ENCODE measurements around the gene FGD6.

The FGD6 gene

GRCh38 chr12:95117178-95117599 lies 100.1 kb downstream of the FGD6 start:
- TF ChIP-seq CTCF (IDR thresholded peaks at IDR 0.05; ENCODE audit: insufficient read depth, low read length, missing control alignments): peak; percentile 35
- ChIA-PET POLR2A (no interaction called here), CTCF (interaction anchor here (0.7 to 3.8 kb wide), 55 partner anchors 9 to 467 kb away, joined by 3 to 142 read pairs (median 5); partner anchors contain the start of genes FGD6, NR2C1 and VEZT)

DNA sequence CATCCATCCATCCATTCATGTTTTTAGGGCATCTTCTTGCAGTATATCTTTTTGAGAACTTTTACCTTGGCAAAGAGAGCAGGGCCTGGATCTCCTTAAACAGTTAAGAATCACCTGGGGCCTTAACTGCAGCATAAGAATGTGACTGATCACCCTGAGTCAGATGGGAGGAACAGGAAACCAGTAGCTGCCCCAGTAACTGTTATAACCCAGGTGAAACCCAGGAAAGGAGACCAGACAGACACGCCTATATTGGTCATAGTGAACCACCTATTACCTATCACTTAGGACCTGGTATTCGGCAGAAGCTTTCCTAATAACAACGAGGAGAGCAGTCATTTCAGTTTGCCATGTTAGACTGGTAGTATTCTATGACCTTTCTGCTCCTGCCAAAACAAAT lies 100.5 kb downstream of the FGD6 start:
- no peak for TF ChIP-seq CTCF (IDR thresholded peaks at IDR 0.05; ENCODE audit: insufficient read depth, low read length, missing control alignments)
- ChIA-PET POLR2A (no interaction called here), CTCF (interaction anchor here (0.7 to 3.8 kb wide), 53 partner anchors 8 to 467 kb away, joined by 3 to 142 read pairs (median 5); partner anchors contain the start of genes FGD6, NR2C1 and VEZT)
- no peak for DNase-seq (ENCODE audit: low read depth, low spot score)
- H3K4me3 ChIP-seq (ENCODE audit: low read depth, low read length): no peak overlapping the region

More at GRCh38 chr12:95117178-95117599, 100.1 kb downstream of the FGD6 start:
- H3K4me3 ChIP-seq (ENCODE audit: low read depth, low read length): no peak overlapping the region
- DNase-seq (ENCODE audit: low read depth, low spot score): no peak

GRCh38 chr12:95116341-95116740 lies 100.9 kb downstream of the FGD6 start:
- H3K4me3 ChIP-seq (ENCODE audit: low read depth, low read length): no peak overlapping the region
- POLR2A ChIA-PET: no interaction called here

GRCh38 chr12:95115641-95116040 lies 101.6 kb downstream of the FGD6 start:
- POLR2A ChIA-PET: no interaction called here
- DNase-seq (ENCODE audit: low read depth, low spot score): no peak
- H3K4me3 ChIP-seq (ENCODE audit: low read depth, low read length): no peak overlapping the region
- CTCF ChIA-PET: interaction anchor here (0.9 to 3.8 kb wide), 6 partner anchors 97 to 419 kb away, joined by 3 to 142 read pairs (median 18); partner anchors contain the start of genes FGD6 and VEZT
- no peak for TF ChIP-seq CTCF (IDR thresholded peaks at IDR 0.05; ENCODE audit: insufficient read depth, low read length, missing control alignments)

More at GRCh38 chr12:95116341-95116740, 100.9 kb downstream of the FGD6 start:
- TF ChIP-seq CTCF (IDR thresholded peaks at IDR 0.05; ENCODE audit: insufficient read depth, low read length, missing control alignments): no peak
- CTCF ChIA-PET: interaction anchor here (0.9 to 3.8 kb wide), 39 partner anchors 8 to 423 kb away, joined by 3 to 142 read pairs (median 6); partner anchors contain the start of genes FGD6 and VEZT
- DNase-seq (ENCODE audit: low read depth, low spot score): no peak

DNA sequence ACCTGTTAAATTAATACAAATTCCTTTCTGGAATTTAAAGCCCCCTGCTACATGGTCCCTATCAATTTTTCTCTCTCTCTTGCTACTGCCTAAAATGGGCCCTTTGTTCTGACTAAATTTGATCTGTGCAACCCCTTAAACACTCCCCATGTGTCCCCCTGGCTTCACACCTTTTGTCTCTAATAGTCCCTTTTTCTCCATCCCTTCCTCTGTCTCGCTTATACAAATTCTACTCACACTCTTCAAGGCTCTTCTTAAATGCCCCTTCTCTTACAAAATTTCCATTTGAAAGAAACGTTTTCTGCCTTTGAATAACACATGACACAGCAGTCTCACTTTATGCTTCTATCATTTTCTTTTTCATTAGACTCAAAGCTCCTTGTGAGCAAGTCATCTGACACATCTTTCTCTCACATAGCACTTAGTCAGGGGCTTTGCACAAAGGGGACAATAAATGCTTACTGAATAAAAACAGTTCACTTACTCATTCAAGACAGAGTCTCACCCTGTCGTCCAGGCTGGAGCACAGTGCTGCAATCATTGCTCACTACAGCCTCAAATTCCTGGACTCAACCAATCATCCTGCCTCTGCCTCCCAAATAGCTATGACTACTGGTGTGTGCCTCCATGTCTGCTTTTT lies 102.4 kb downstream of the FGD6 start:
- H3K4me3 ChIP-seq (ENCODE audit: low read depth, low read length): no peak overlapping the region
- DNase-seq (ENCODE audit: low read depth, low spot score): no peak
- POLR2A ChIA-PET: no interaction called here
- CTCF ChIA-PET: interaction anchor here (0.6 to 3.8 kb wide), 5 partner anchors 23 to 420 kb away, joined by 3 to 142 read pairs (median 5); no protein-coding TSS in a partner anchor
- no peak for TF ChIP-seq CTCF (IDR thresholded peaks at IDR 0.05; ENCODE audit: insufficient read depth, low read length, missing control alignments)

GRCh38 chr12:95107362-95107761 lies 109.9 kb downstream of the FGD6 start:
- TF ChIP-seq CTCF (IDR thresholded peaks at IDR 0.05; ENCODE audit: insufficient read depth, low read length, missing control alignments): no peak
- ChIA-PET POLR2A (no interaction called here), CTCF (interaction anchor here (1.6 kb wide), 1 partner anchor 10 kb away, joined by 5 read pairs; no protein-coding TSS in a partner anchor)

More at GRCh38 chr12:95107362-95107761, 109.9 kb downstream of the FGD6 start:
- H3K4me3 ChIP-seq (ENCODE audit: low read depth, low read length): no peak overlapping the region
- no peak for DNase-seq (ENCODE audit: low read depth, low spot score)
